Measurements from ENCODE around the gene SLC51A.
"Not testable (repeated sequence)": the region's sequence is repeated elsewhere in the genome, so short reads cannot be mapped to it uniquely, and the experiment has no call there.

- not testable (repeated sequence) for TF ChIP-seq KLF6, KDM4B (CRISPR knock-in tag; IDR thresholded peaks at IDR 0.05)
Observed at GRCh38 chr3:196209944-196210672, 6.2 kb upstream of the SLC51A start.
